Right atrium auricular region (tissue), 2 donors: ENCODE data around the gene CSMD2. TPM values are rescaled to one million over a fixed set of nuclear protein-coding genes. Genes with fewer than 3 reads are reported as not detected.
A peak's percentile ranks its signal among the peaks of the same experiment; 100 is the strongest.

Source experiments
- DNase-seq: peaks from one replicate; pipeline ENCODE4 v3.0.0-alpha.2; 2019; ENCODE audit warnings: low spot score
- H3K27ac ChIP-seq, 2 donors: fragments of 200-600 bp; sonication (generic); 1 replicate in 1 of 2; 2 replicates in 1 of 2; pipeline ENCODE4 v1.5.1; 2016 to 2019
- H3K27me3 ChIP-seq, 2 donors: fragments of 200-600 bp; sonication (generic); one replicate each; pipeline versions ENCODE4 v1.5.1 to v1.6.0; 2017 to 2019
- H3K36me3 ChIP-seq: fragments of 200-600 bp; sonication (generic); one replicate; pipeline ENCODE4 v1.5.1; 2016
- H3K4me1 ChIP-seq, 2 donors: fragments of 200-600 bp; sonication (generic); one replicate each; pipeline versions ENCODE4 v1.5.1 to v1.6.0; 2017 to 2019
- H3K4me3 ChIP-seq, 2 donors: fragments of 200-600 bp; sonication (generic); 1 replicate in 1 of 2; 2 replicates in 1 of 2; pipeline ENCODE4 v1.5.1; 2017 to 2019; ENCODE audit warnings: mild to moderate bottlenecking in 1 of 2, moderate library complexity in 1 of 2
- H3K9me3 ChIP-seq, 2 donors: fragments of 200-600 bp; sonication (generic); one replicate each; pipeline ENCODE4 v1.5.1; 2019
- total RNA-seq, 2 donors: library from RNA; depleted of rRNA; stranded (reverse); fragments of >200 nt; gene quantifications; one replicate each; pipeline ENCODE4 v1.1.0, GENCODE V29; 2016
- TF ChIP-seq, protein P1 (sequence below), 2 donors: fragments of 200-600 bp; sonication (generic); IDR thresholded peaks; one replicate each; pipeline ENCODE4 v1.5.1; 2019; ENCODE audit warnings: antibody characterized with exemption in 2 of 2

The CSMD2 gene
- total RNA-seq, 2 donors from 2014 or later, result 0.39 to 0.44 TPM

DNA sequence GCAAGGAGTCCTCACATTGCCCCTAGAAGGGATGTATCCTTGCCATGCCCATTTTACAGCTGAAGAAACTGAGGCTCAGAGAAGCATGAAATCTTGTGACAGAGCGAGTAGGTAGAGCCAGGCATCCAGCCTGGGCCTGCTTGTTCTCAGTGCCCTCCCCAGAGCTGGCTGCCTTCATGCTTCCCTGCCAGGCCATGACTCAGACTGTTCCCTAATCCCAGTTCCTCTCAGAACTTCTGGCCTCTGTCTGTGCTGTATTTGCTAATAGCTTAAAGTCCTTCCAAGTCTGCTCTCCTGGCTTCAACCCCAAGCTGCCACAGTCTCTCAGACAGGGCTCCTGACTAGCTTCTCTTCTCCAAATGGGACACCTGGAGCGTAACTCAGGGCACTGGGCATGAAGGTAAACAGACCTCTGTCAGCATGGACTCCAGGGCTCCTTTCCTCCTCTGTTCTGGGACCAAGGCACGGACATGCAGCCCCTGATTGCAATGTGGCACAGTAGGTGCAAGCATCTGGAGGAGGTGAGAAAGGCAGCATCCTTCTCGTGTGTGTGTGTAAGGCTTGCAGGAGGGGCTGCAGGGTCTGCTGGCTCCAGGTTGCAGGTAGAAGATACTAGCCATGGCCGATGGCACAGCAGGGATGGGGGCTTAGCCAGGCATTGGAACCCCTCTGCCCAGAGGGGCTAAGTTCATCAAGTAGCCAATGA is 178.5 kb downstream of the CSMD2 start:
- TF ChIP-seq, protein P1, sequence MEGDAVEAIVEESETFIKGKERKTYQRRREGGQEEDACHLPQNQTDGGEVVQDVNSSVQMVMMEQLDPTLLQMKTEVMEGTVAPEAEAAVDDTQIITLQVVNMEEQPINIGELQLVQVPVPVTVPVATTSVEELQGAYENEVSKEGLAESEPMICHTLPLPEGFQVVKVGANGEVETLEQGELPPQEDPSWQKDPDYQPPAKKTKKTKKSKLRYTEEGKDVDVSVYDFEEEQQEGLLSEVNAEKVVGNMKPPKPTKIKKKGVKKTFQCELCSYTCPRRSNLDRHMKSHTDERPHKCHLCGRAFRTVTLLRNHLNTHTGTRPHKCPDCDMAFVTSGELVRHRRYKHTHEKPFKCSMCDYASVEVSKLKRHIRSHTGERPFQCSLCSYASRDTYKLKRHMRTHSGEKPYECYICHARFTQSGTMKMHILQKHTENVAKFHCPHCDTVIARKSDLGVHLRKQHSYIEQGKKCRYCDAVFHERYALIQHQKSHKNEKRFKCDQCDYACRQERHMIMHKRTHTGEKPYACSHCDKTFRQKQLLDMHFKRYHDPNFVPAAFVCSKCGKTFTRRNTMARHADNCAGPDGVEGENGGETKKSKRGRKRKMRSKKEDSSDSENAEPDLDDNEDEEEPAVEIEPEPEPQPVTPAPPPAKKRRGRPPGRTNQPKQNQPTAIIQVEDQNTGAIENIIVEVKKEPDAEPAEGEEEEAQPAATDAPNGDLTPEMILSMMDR (IDR thresholded peaks at IDR 0.05), result no peak
- no peaks in the 10 kb centered on the region for H3K27me3 ChIP-seq
- DNase-seq, result peak; percentile 66
- no peak overlapping the region for H3K27ac ChIP-seq
- no peaks in the 10 kb centered on the region for H3K9me3 ChIP-seq
- peaks cover 0 to 22% of the 10 kb centered on the region in 2 donors for H3K4me1 ChIP-seq
- no peak overlapping the region for H3K4me3 ChIP-seq
- H3K36me3 ChIP-seq, result no peaks in the 10 kb centered on the region

DNA sequence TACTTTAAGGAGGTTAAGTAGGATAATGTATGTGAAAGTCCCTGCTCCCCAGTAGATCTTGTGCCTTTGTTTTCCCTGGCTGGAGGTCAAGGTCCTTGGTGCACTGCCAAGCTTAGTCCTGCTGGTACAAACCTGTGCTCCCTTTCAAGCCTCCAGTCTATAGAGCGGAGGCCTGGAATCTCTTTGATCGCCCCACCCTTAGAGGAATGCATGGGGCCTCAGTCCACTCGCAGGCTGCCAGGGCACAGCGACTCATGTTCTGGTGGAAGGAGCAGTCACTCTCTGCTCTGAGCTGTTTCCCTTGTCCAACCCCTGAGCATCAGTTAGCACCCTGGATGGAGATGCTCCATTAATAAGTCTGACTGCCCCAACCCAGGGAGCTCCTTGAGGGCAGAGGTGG is 179.4 kb downstream of the CSMD2 start:
- H3K9me3 ChIP-seq, result no peaks in the 10 kb centered on the region
- H3K27ac ChIP-seq, result no peak overlapping the region
- TF ChIP-seq, protein P1 (IDR thresholded peaks at IDR 0.05), result no peak
- H3K36me3 ChIP-seq, result no peaks in the 10 kb centered on the region
- no peaks in the 10 kb centered on the region for H3K27me3 ChIP-seq
- no peak overlapping the region for H3K4me3 ChIP-seq
- no peak for DNase-seq
- peaks cover 0 to 22% of the 10 kb centered on the region in 2 donors for H3K4me1 ChIP-seq

DNA sequence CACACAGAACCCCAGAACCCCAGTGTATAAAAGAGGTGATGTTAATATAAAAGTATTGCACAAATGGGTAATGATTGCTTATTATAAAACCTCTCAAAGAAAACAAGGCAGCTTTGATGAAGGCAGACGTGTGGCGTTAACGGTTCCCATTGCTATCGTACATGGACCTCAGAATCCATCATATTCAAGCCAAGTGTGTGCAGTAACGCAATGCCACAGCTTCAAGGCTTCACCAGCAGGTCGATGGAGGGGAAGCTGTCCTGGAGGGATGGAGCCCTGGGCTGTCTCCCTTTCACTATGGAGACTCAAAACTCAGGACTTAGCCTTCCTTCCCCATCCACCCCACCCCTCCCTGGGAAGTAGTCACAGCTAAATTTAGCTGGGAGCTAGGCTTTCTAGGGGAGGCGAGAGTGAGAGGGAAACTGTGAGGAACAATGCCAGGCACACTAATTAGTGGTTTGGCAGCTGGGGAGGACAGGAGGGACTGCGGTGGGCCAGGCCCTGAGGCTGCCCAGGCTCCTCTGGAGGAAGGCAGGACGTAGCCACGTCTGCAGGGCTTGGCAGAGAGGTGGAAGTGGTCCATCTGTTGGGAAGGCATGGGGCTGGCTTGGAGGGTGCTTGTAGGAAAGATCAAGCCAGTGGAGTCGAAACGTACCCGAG is 180.0 kb downstream of the CSMD2 start:
- H3K4me3 ChIP-seq, result no peak overlapping the region
- no peaks in the 10 kb centered on the region for H3K27me3 ChIP-seq
- no peak overlapping the region for H3K27ac ChIP-seq
- H3K36me3 ChIP-seq, result no peaks in the 10 kb centered on the region
- peaks cover 0 to 22% of the 10 kb centered on the region in 2 donors for H3K4me1 ChIP-seq
- no peak for DNase-seq
- TF ChIP-seq, protein P1 (IDR thresholded peaks at IDR 0.05), result no peak
- no peaks in the 10 kb centered on the region for H3K9me3 ChIP-seq

DNA sequence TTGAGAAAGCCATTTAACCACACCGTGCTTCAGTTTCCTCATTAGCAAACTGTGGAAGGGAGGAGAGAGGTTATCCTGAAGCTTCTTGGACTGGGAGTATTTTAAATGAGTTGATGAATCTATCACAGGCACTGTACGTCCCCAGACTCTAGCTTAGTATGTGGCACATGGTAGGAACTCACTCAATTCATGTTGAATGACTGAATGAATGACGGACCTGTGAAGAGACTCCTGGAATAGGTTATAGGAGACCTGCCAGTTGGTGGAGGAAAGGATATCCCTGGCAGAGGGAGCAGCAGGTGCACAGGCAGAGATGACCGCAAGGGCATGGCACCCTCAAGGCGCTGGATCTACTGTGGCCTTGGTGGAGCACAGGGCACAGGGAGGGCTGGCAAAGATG is 182.6 kb downstream of the CSMD2 start:
- Histone ChIP-seq H3K36me3 (no peaks in the 10 kb centered on the region), H3K27me3 (no peaks in the 10 kb centered on the region), H3K27ac (no peak overlapping the region), H3K4me3 (no peak overlapping the region), H3K4me1 (peaks cover 0 to 22% of the 10 kb centered on the region in 2 donors), H3K9me3 (no peaks in the 10 kb centered on the region)
- DNase-seq, result no peak
- TF ChIP-seq, protein P1 (IDR thresholded peaks at IDR 0.05), result no peak

DNA sequence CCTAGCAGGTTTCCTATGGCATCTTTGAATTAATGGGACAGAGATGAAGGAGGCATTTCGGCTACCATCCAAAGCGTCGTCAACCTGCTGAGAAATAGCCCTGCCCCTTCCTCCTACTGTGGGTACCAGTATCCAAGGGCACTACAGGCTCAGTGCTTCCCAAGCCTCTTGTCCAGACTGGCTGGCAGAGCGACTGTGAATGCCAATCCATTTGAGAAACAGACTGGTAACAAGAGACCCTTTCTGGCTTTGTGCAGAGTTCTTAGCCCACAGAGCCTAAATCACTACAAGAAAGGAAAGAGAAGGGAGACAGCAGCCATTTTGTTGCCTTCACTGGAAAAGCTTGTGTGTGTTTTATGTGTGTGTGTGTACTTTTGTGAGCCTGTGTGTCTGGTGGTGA is 185.7 kb downstream of the CSMD2 start:
- TF ChIP-seq, protein P1 (IDR thresholded peaks at IDR 0.05), result no peak
- DNase-seq, result no peak
- Histone ChIP-seq H3K36me3 (no peaks in the 10 kb centered on the region), H3K27ac (no peak overlapping the region), H3K4me1 (peaks cover 0 to 7% of the 10 kb centered on the region in 2 donors), H3K4me3 (no peak overlapping the region), H3K9me3 (no peaks in the 10 kb centered on the region), H3K27me3 (no peaks in the 10 kb centered on the region)
